ENCODE results near the gene ITK. TPM values are rescaled to one million over a fixed set of nuclear protein-coding genes. Genes with fewer than 3 reads are reported as not detected.

The ITK gene
- total and polyA plus RNA-seq, 2 of the 8 experiments (the other 6 are each of a cell fraction or from before 2014, with no cell fraction given): 0.05 TPM; not detected in 1

DNA sequence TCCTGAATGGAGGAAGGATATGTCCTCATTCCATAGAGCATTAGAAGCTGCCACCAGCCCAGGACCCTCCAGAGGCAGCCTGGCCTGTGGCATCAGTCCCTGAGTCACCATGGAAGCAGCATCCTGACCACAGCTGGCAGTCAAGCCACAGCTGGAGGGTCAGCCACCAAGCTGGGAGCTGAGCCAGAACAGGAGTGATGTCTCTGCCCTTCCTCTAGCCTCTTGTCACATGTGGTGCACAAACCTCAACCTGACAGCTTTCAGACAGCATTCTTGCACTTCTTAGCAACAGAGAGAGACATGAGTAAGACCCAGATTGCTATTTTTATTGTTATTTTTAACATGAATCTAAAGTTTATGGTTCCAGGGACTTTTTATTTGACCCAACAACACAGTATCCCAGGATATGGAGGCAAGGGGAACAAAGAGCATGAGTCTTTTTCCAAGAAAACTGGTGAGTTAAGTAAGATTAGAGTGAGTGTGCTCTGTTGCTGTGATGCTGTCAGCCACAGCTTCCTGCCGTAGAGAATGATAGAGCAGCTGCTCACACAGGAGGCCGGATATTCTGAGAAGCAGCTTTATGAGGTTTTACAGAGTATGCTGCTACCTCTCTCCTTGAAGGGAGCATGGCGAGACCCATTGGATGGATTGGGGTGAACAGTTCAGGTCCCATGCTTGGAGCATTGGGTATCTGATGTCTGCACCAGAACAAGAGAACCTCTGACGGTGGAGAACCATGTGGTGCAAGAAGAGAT, 72.2 kb downstream of the ITK start (continued):
- TF ChIP-seq SRF (IDR thresholded peaks at IDR 0.05; ENCODE audit: low read depth, low read length) (no peak), SIRT6 (IDR thresholded peaks at IDR 0.05; ENCODE audit: low read length) (no peak), TBP (IDR thresholded peaks at IDR 0.05; ENCODE audit: low read depth, low read length) (no peak), SIN3A (conservative IDR thresholded peaks at IDR 0.05 in 1 of 2, IDR thresholded peaks at IDR 0.05 in 1 of 2; ENCODE audit: low read depth in 1 of 2, low read length in 2 of 2) (no peak), ASH2L (IDR thresholded peaks at IDR 0.05; ENCODE audit: low read length) (no peak), CBX5 (IDR thresholded peaks at IDR 0.05; ENCODE audit: low read depth, low read length) (no peak), KDM1A (IDR thresholded peaks at IDR 0.05; ENCODE audit: borderline replicate concordance, low read length) (no peak)

Measured in H1 (cell line).